ENCODE data around the gene CYBC1.

DNA sequence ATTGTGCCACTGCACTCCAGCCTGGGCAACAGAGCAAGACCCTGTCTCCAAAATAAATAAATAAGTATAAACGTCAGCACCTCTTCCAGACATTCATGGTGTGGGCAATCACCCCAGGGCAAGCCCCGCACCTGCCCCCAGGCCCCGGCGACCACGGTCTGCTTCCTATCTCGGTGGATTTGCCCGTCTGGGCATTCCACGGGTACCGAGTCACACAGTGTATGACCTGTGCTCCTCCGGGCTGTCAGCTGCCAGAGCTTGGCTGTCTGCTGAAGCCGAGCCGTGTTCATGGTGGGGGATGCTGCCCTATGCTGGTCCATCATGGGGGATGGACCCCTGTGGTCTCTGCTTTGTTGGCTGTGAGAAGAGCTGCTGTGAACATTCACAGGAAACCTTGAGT, 15.4 kb downstream of the CYBC1 start:
- TF ChIP-seq CTCF (IDR thresholded peaks at IDR 0.05; ENCODE audit: low read depth, low read length, poor library complexity, severe bottlenecking), result no peak
- no peak for TF ChIP-seq EZH2phosphoT487 (IDR thresholded peaks at IDR 0.05; ENCODE audit: borderline replicate concordance, low read length)
